ENCODE data around the gene COL23A1.
A peak's percentile ranks its signal among the peaks of the same experiment; 100 is the strongest.

COL23A1 gene

GRCh38 chr5:178249191-178249989 lies 340.8 kb downstream of the COL23A1 start:
- DNase-seq, result peak; percentile 44 to 62

DNA sequence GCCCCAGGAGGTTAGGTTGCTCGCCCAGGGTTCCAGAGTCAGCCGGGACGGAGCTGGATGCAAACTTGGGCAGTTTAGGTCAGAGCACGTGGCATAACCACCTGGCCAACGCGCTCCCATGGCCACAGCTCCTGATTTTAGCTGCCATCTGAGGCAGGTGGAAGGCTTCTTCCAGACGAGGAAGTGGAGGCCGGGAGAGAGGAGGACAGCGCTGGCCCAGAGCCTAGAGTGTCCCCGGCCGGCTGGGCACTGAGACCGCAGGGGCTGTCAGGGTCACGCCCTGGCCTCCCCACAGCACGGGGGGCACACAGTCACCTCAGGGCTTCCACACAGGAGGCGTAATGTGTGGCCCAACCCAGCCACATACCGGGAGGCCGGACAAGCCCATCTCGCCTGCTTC lies 341.4 kb downstream of the COL23A1 start:
- DNase-seq, result no peak

DNA sequence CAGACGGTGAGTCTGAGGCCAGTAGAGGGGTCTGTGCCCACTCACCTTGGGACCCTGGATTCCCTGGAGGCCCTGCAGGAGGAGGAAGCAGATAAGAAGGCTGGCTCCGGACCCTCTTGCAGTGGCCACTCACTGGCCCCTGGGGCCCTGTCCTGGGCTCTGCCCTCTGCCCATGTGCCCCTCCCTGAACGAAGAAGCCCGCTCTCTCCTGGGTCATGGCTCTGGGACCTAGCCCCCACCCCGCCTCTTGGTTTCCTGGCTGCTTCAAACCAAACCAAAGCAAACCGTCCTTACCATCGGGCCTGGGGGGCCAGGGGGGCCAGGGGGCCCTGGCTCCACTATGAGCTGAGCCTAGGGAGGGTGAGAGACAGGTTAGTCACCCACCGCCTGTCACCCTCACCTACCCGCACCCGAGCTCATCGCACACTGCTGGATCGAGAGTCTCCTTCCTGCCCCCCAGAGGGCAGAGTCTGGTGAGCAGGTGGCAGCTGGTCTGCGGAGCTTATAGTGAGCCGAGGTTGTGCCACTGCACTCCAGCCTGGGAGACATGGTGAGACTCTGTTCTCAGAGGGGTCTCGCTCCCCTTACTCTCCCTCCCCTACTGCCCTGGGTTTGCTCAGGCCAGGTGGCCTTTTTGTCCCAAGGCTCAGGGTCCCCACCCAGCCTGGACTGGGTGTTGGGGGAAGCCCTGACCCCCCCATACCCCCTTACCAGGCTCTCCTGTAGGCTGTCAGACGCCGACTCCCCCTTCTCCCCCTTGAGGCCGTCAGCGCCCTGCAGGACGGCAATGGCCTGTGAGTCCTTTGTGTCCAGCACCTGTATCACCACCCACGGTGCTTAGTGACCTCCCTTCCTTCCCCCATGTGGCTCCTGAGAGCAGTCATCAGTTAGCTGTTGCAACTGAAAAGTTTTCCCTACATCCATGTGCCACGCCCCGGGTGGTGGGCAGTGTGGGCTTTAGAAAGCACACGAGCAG lies 342.4 kb downstream of the COL23A1 start:
- peak in 1 of 2 donors; percentile 32 for DNase-seq

- DNase-seq, result no peak
Measured at GRCh38 chr5:178246624-178247279, 343.4 kb downstream of the COL23A1 start.

DNA sequence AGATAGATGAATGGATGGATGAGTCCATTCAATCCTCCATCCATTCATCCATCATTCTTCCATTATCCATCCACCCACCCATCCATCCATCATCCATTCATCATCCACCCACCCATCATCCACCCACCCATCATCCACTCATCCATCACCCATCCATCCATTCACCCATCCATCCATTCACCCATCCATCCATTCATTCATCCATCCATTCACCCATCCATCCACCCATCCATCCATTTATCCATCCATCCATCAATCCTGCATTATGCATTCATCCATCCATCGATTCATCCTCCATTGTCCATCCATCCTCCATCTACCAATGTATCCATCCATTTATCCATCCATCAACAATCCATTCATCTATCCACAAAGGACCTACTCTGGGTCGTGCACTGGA lies 344.8 kb downstream of the COL23A1 start:
- DNase-seq, result no peak

- no peak for DNase-seq
Measured at GRCh38 chr5:178244576-178244975, 345.6 kb downstream of the COL23A1 start.

GRCh38 chr5:178242416-178242815 lies 347.8 kb downstream of the COL23A1 start:
- DNase-seq, result no peak

GRCh38 chr5:178241688-178242231 lies 348.4 kb downstream of the COL23A1 start:
- no peak for DNase-seq

GRCh38 chr5:178241231-178241663 lies 348.9 kb downstream of the COL23A1 start:
- DNase-seq, result no peak

- DNase-seq, result no peak
Measured at GRCh38 chr5:178240766-178241165, 349.4 kb downstream of the COL23A1 start.

- no peak for DNase-seq
Measured at GRCh38 chr5:178240341-178240741, 349.9 kb downstream of the COL23A1 start.

DNA sequence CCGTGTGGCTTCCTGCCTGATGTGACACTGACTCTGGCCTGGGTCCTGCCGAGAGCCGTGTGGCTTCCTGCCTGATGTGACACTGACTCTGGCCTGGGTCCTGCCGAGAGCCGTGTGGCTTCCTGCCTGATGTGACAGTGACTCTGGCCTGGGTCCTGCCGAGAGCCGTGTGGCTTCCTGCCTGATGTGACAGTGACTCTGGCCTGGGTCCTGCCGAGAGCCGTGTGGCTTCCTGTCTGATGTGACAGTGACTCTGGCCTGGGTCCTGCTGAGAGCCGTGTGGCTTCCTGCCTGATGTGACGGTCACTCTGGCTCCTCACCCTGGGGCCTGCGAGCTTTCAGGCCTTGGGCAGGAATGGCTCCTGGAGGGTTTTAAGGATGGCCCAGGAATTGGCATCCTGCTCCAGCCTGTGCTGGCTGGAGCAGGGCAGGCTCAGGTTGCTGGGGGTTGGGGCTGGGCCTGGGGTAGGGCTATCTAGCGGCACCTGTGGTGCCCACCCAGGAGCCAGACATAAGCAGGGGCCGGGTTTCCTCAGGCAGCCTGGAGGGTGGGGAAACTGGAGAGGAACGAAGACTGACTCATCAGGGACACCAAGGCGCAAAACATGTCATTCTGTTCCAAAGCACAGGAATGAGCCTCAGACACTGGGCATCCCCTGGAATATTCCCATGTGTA lies 350.4 kb downstream of the COL23A1 start:
- DNase-seq, result peak; percentile 38 to 54

- peak; percentile 46 to 48 for DNase-seq
Measured at GRCh38 chr5:178238711-178239592, 351.2 kb downstream of the COL23A1 start.

DNA sequence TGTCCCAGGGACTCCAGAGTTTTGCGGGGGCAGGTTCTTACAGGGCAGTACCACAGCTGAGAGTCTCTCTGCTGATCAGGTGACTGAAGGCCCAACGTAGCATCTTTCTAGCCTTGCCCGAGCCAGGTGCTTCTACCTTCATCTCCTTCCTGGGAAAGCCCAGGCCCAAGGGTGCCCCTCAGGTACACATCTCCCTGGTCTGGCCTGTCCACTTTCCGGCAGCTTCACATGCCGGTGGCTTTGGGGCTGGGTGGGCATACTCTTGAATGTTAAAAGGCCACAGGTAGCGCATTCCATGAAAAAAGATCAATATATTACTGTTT lies 351.9 kb downstream of the COL23A1 start:
- no peak for DNase-seq

DNA sequence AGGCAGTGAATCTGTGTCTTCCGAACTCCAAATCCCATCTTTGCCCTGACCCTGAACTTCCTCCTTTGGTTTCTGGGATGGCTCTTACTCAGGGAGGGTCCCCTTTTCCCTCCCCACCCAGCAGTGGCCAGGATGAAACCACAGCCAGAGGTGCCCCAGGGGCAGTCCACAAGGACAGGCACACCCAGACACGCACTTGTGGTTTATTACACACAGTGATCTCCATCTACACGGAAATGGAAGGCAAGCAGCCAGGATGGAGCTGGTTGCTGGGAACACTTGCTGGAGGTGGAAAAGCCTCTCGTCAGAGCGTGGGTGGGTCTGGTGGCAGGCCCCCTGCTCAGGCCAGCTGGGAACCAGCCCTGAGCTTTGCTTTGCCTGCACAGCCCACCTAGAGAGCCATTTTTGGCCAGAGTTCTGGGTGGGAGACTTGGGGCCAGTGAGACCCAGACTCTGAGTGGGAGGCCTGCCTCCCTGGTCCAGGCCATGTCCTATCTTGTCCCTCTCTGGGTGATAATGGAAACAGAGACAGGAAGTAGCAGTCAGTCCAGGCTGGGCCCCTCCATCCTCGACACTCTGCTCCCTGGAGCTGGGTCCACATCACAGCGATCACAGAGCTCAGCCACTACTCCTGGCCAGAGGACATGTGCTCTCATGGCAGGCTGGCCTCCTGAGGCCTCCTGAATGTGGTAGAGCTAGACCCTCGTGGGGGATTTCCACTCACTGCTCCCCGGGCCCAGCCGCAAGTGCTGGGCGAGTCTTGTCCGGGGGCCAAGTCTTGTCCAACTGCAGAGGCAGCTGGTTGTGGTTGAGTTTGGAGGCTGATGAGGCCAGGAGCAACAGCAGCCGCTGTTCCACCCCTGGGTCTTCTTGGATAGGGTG lies 352.5 kb downstream of the COL23A1 start:
- no peak for DNase-seq

DNA sequence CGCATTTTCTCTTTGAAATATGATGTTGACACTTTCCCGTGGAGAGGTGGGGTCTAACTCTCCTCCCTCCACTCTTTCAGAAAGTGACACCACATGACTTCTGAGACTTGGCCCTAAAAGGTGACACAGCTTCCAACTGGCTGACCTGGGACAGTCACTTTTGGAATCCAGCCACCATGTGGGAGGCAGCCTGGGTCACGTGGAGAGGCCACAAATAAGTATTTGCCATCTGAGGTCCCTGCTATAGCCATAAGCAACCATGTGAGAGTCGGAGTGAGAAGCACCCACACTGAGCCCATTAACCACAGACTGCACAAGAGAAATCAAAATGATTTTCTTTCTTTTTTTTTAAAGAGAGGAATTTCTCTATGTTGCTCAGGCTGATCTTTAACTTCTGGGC lies 353.5 kb downstream of the COL23A1 start:
- no peak for DNase-seq

DNA sequence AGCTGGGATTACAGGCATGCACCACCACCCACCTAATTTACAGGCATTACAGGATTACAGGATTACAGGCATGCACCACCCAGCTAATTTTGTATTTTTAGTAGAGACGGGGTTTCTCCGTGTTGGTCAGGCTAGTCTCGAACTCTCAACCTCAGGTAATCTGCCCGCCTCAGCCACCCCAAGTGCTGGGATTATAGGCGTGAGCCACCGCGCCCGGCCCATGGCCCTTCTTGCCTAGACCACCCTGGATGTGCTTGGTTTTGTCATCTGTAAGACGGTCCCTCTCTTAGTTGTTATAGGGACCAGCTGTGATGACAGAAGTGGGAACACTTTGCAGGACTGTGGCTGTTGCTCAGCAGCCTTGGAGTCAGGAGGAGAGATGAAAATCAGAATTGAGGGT lies 354.1 kb downstream of the COL23A1 start:
- DNase-seq, result no peak

DNA sequence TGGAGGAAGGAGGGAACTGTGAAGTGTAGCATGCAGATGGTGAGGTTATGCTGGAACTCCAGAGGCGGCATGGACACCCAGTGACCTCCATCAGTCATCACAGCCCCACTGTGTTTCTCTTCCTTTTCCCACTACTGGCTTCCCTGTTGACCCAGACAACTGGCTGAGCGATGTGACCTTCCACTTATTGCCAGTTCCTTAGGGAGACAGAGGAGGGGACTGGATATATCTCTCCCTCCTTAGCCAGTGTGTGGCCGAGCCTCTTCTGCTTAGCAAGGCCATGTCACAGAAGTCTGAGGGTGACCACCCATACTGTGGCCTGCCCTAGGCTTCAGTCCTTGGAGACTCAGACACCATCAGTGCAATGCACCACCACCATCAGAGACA lies 354.6 kb downstream of the COL23A1 start:
- DNase-seq, result no peak

- peak; percentile 62 to 74 for DNase-seq
Measured at GRCh38 chr5:178234750-178235587, 355.2 kb downstream of the COL23A1 start.

Data from CD4-positive, alpha-beta T cell treated with Interleukin-4 for 1 hour (primary cell).